MM.1S (cell line): ENCODE data around the gene IRX6.

Source experiments
- EZH2 ChIP-seq: fragments of 300-600 bp; sonication (generic); optimal IDR thresholded peaks from 2 replicates; pipeline ENCODE3; 2017; ENCODE audit warnings: low read depth, mild to moderate bottlenecking, antibody characterized with exemption, low read length, mixed read lengths
- EZH2phosphoT487 ChIP-seq: fragments of 300-600 bp; sonication (generic); IDR thresholded peaks from 2 replicates; pipeline ENCODE4 v1.6.1; 2018; ENCODE audit warnings: antibody characterized with exemption, low read length
- TF ChIP-seq, protein P1 (sequence below): fragments of 300-600 bp; sonication (generic); IDR thresholded peaks from 2 replicates; pipeline ENCODE4 v1.5.1; 2016; ENCODE audit warnings: antibody characterized with exemption, low read length, mixed read lengths

GRCh38 chr16:55323637-55324271 is at the start of gene IRX6:
- TF ChIP-seq, protein P1, sequence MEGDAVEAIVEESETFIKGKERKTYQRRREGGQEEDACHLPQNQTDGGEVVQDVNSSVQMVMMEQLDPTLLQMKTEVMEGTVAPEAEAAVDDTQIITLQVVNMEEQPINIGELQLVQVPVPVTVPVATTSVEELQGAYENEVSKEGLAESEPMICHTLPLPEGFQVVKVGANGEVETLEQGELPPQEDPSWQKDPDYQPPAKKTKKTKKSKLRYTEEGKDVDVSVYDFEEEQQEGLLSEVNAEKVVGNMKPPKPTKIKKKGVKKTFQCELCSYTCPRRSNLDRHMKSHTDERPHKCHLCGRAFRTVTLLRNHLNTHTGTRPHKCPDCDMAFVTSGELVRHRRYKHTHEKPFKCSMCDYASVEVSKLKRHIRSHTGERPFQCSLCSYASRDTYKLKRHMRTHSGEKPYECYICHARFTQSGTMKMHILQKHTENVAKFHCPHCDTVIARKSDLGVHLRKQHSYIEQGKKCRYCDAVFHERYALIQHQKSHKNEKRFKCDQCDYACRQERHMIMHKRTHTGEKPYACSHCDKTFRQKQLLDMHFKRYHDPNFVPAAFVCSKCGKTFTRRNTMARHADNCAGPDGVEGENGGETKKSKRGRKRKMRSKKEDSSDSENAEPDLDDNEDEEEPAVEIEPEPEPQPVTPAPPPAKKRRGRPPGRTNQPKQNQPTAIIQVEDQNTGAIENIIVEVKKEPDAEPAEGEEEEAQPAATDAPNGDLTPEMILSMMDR: no peak
- no peak for TF ChIP-seq EZH2phosphoT487
- no peak for TF ChIP-seq EZH2
